ENCODE measurements around the gene HNRNPH2. TPM values are rescaled to one million over a fixed set of nuclear protein-coding genes. Genes with fewer than 3 reads are reported as not detected.

The HNRNPH2 gene
- total RNA-seq, 3 donors from 2014 or later = 48.5 to 83.9 (median 66.2) TPM

GRCh38 chrX:101395789-101396188 lies 12.2 kb upstream of the HNRNPH2 start:
- Histone ChIP-seq H3K4me1 (no peaks in the 10 kb centered on the region), H3K27ac (no peak overlapping the region), H3K4me3 (no peak overlapping the region), H3K9me3 (no peaks in the 10 kb centered on the region), H3K27me3 (peaks cover 0 to 20% of the 10 kb centered on the region in 2 donors), H3K36me3 (no peaks in the 10 kb centered on the region)
- intact Hi-C loops (cut with DNase I; ENCODE audit: low total_unique reads) = no loop called here
- DNase-seq (ENCODE audit: low spot score in 2 of 2) = no peak
- TF ChIP-seq POLR2AphosphoS5 (IDR thresholded peaks at IDR 0.05) = no peak
- TF ChIP-seq, protein P1, sequence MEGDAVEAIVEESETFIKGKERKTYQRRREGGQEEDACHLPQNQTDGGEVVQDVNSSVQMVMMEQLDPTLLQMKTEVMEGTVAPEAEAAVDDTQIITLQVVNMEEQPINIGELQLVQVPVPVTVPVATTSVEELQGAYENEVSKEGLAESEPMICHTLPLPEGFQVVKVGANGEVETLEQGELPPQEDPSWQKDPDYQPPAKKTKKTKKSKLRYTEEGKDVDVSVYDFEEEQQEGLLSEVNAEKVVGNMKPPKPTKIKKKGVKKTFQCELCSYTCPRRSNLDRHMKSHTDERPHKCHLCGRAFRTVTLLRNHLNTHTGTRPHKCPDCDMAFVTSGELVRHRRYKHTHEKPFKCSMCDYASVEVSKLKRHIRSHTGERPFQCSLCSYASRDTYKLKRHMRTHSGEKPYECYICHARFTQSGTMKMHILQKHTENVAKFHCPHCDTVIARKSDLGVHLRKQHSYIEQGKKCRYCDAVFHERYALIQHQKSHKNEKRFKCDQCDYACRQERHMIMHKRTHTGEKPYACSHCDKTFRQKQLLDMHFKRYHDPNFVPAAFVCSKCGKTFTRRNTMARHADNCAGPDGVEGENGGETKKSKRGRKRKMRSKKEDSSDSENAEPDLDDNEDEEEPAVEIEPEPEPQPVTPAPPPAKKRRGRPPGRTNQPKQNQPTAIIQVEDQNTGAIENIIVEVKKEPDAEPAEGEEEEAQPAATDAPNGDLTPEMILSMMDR (IDR thresholded peaks at IDR 0.05) = no peak
- TF ChIP-seq POLR2A (IDR thresholded peaks at IDR 0.05) = no peak

- Histone ChIP-seq H3K4me1 (no peaks in the 10 kb centered on the region), H3K27me3 (peaks cover 0 to 31% of the 10 kb centered on the region in 2 donors), H3K4me3 (no peak overlapping the region), H3K9me3 (no peaks in the 10 kb centered on the region), H3K36me3 (no peaks in the 10 kb centered on the region), H3K27ac (no peak overlapping the region)
- intact Hi-C loops (cut with DNase I; ENCODE audit: low total_unique reads) = no loop called here
- no peak for DNase-seq (ENCODE audit: low spot score in 2 of 2)
- TF ChIP-seq POLR2AphosphoS5 (IDR thresholded peaks at IDR 0.05) (no peak), POLR2A (IDR thresholded peaks at IDR 0.05) (no peak)
- TF ChIP-seq, protein P1 (IDR thresholded peaks at IDR 0.05) = no peak
Measured at GRCh38 chrX:101397779-101398178, 10.2 kb upstream of the HNRNPH2 start.

GRCh38 chrX:101398694-101399093 lies 9.3 kb upstream of the HNRNPH2 start:
- H3K36me3 ChIP-seq = no peaks in the 10 kb centered on the region
- no peak overlapping the region for H3K27ac ChIP-seq
- peaks cover 0 to 31% of the 10 kb centered on the region in 2 donors for H3K27me3 ChIP-seq
- intact Hi-C loops (cut with DNase I; ENCODE audit: low total_unique reads) = no loop called here
- no peak for DNase-seq (ENCODE audit: low spot score in 2 of 2)
- TF ChIP-seq, protein P1 (IDR thresholded peaks at IDR 0.05) = no peak
- TF ChIP-seq POLR2AphosphoS5 (IDR thresholded peaks at IDR 0.05) = no peak
- TF ChIP-seq POLR2A (IDR thresholded peaks at IDR 0.05) = no peak
- H3K4me3 ChIP-seq = no peak overlapping the region
- H3K4me1 ChIP-seq = no peaks in the 10 kb centered on the region
- no peaks in the 10 kb centered on the region for H3K9me3 ChIP-seq

DNA sequence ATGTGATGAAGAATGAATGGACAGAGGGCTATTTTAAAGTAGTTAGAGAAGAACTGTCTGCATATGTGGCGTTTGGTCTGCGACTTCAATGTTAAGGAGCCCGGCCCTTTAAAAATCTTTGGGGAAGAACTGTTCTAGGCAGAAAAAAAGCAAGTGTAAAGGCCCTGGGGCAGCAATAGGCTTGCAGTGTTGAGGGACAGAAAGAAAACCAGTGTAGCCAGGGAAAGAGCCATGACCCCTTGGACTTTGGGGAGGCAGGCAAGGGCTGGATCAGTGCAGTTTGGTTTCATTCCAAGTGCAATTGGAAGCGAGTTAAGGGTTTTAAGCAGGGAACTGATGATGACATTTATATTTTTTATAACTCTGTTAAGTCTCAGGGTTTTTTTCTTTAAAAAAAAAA lies 8.2 kb upstream of the HNRNPH2 start:
- Histone ChIP-seq H3K4me1 (no peaks in the 10 kb centered on the region), H3K9me3 (no peaks in the 10 kb centered on the region), H3K27me3 (peaks cover 0 to 34% of the 10 kb centered on the region in 2 donors), H3K36me3 (no peaks in the 10 kb centered on the region), H3K27ac (no peak overlapping the region), H3K4me3 (no peak overlapping the region)
- no peak for TF ChIP-seq POLR2AphosphoS5 (IDR thresholded peaks at IDR 0.05)
- TF ChIP-seq, protein P1 (IDR thresholded peaks at IDR 0.05) = no peak
- TF ChIP-seq POLR2A (IDR thresholded peaks at IDR 0.05) = no peak
- intact Hi-C loops (cut with DNase I; ENCODE audit: low total_unique reads) = no loop called here
- DNase-seq (ENCODE audit: low spot score in 2 of 2) = no peak

GRCh38 chrX:101407167-101407747 lies 765 bp upstream of the HNRNPH2 start:
- Histone ChIP-seq H3K4me1 (no peaks in the 10 kb centered on the region), H3K27me3 (peaks cover 0 to 10% of the 10 kb centered on the region in 2 donors), H3K4me3 (peak overlapping the region; percentile 59 to 80 (median 60)), H3K27ac (peak overlapping the region; percentile 94 to 97), H3K36me3 (no peaks in the 10 kb centered on the region), H3K9me3 (no peaks in the 10 kb centered on the region)
- intact Hi-C loops (cut with DNase I; ENCODE audit: low total_unique reads) = no loop called here
- no peak for DNase-seq (ENCODE audit: low spot score in 2 of 2)
- TF ChIP-seq POLR2AphosphoS5 (IDR thresholded peaks at IDR 0.05) = no peak
- no peak for TF ChIP-seq POLR2A (IDR thresholded peaks at IDR 0.05)
- TF ChIP-seq, protein P1 (IDR thresholded peaks at IDR 0.05) = no peak

Data from breast epithelium (tissue), 4 donors.